Liver (tissue), 9 donors: ENCODE measurements around the gene ECHS1. TPM values are rescaled to one million over a fixed set of nuclear protein-coding genes. Genes with fewer than 3 reads are reported as not detected.

Experiments used
- DNase-seq: peaks from one replicate; pipeline ENCODE4 v3.0.0-alpha.2; 2017; ENCODE audit warnings: low spot score
- H3K27ac ChIP-seq, 2 donors: one replicate each; pipeline ENCODE4 v1.7.0; 2013; ENCODE audit warnings: inconsistent platforms in 2 of 2, low read length in 2 of 2, control low read depth in 1 of 2, low read depth in 1 of 2, mild to moderate bottlenecking in 1 of 2
- H3K27me3 ChIP-seq, 4 donors: one replicate each; pipeline versions ENCODE4 v1.6.1 to v1.7.0; 2013; ENCODE audit warnings: low read length in 3 of 4, inconsistent platforms in 1 of 4, mild to moderate bottlenecking in 1 of 4, moderate library complexity in 1 of 4; ENCODE audit not compliant: control insufficient read depth in 4 of 4, insufficient read depth in 4 of 4
- H3K36me3 ChIP-seq, 4 donors: one replicate each; pipeline versions ENCODE4 v1.6.1 to v1.7.0; 2013; ENCODE audit warnings: low read length in 3 of 4, mild to moderate bottlenecking in 3 of 4, low read depth in 1 of 4, moderate library complexity in 1 of 4; ENCODE audit not compliant: control insufficient read depth in 4 of 4, insufficient read depth in 3 of 4
- H3K4me1 ChIP-seq, 4 donors: one replicate each; pipeline versions ENCODE4 v1.6.1 to v1.7.0; 2013; ENCODE audit warnings: low read length in 3 of 4, mild to moderate bottlenecking in 3 of 4, moderate library complexity in 1 of 4; ENCODE audit not compliant: control insufficient read depth in 4 of 4, insufficient read depth in 4 of 4
- H3K4me3 ChIP-seq, 3 donors: one replicate each; pipeline versions ENCODE4 v1.6.1 to v1.7.0; 2013; ENCODE audit warnings: low read length in 3 of 3, control low read depth in 1 of 3, low read depth in 1 of 3, mild to moderate bottlenecking in 1 of 3
- H3K9ac ChIP-seq, 2 donors: one replicate each; pipeline ENCODE4 v1.7.0; 2013; ENCODE audit warnings: low read length in 2 of 2, mild to moderate bottlenecking in 2 of 2, moderate library complexity in 2 of 2, control low read depth in 1 of 2, low read depth in 1 of 2
- H3K9me3 ChIP-seq, 4 donors: one replicate each; pipeline versions ENCODE4 v1.6.1 to v1.7.0; 2013; ENCODE audit warnings: low read length in 3 of 4; ENCODE audit not compliant: control insufficient read depth in 4 of 4
- EGR1 ChIP-seq, 2 donors: IDR thresholded peaks; 2 replicates each; pipeline ENCODE4 v1.6.1; 2016 to 2018; ENCODE audit warnings: antibody characterized with exemption in 2 of 2, low read depth in 2 of 2
- FOXA1 ChIP-seq: IDR thresholded peaks from 2 replicates; pipeline ENCODE4 v1.6.1; 2016; ENCODE audit warnings: antibody characterized with exemption
- FOXA2 ChIP-seq: IDR thresholded peaks from 2 replicates; pipeline ENCODE4 v1.6.1; 2016; ENCODE audit warnings: antibody characterized with exemption
- GABPA ChIP-seq, 2 donors: IDR thresholded peaks in 1 of 2; conservative IDR thresholded peaks in 1 of 2; 2 replicates each; pipeline ENCODE4 v1.6.1; 2016; ENCODE audit warnings: antibody characterized with exemption in 2 of 2, mild to moderate bottlenecking in 1 of 2, moderate library complexity in 1 of 2
- HNF4A ChIP-seq, 2 donors: conservative IDR thresholded peaks; 2 replicates each; pipeline ENCODE4 v1.6.1; 2016; ENCODE audit warnings: antibody characterized with exemption in 2 of 2, mild to moderate bottlenecking in 2 of 2
- HNF4G ChIP-seq: IDR thresholded peaks from 2 replicates; pipeline ENCODE4 v1.6.1; 2016; ENCODE audit warnings: antibody characterized with exemption
- JUND ChIP-seq, 2 donors: IDR thresholded peaks; 2 replicates each; pipeline ENCODE4 v1.6.1; 2016; ENCODE audit warnings: antibody characterized with exemption in 2 of 2
- NR2F2 ChIP-seq: IDR thresholded peaks from 2 replicates; pipeline ENCODE4 v1.6.1; 2016; ENCODE audit warnings: antibody characterized with exemption
- RAD21 ChIP-seq, 2 donors: IDR thresholded peaks; 2 replicates each; pipeline ENCODE4 v1.6.1; 2016; ENCODE audit warnings: antibody characterized with exemption in 2 of 2, mild to moderate bottlenecking in 2 of 2
- REST ChIP-seq: IDR thresholded peaks from 2 replicates; pipeline ENCODE4 v1.6.1; 2016; ENCODE audit warnings: antibody characterized with exemption, mild to moderate bottlenecking
- RXRA ChIP-seq, 2 donors: IDR thresholded peaks; 2 replicates each; pipeline ENCODE4 v1.6.1; 2017 to 2018; ENCODE audit warnings: antibody characterized with exemption in 2 of 2, mild to moderate bottlenecking in 1 of 2
- SP1 ChIP-seq: IDR thresholded peaks from 2 replicates; pipeline ENCODE4 v1.6.1; 2018; ENCODE audit warnings: antibody characterized with exemption, mild to moderate bottlenecking
- TAF1 ChIP-seq: conservative IDR thresholded peaks from 2 replicates; pipeline ENCODE4 v1.6.1; 2016; ENCODE audit warnings: antibody characterized with exemption, mild to moderate bottlenecking
- YY1 ChIP-seq: IDR thresholded peaks from 2 replicates; pipeline ENCODE4 v1.6.1; 2016; ENCODE audit warnings: antibody characterized with exemption, mild to moderate bottlenecking
- ZBTB33 ChIP-seq: IDR thresholded peaks from 2 replicates; pipeline ENCODE4 v1.6.1; 2016; ENCODE audit warnings: antibody characterized with exemption
- WGBS: extraction: QIAGEN DNeasy Blood & Tissue Kit; methylation state at CpG from one replicate; pipeline ENCODE4 v1.1.7; 2013; 5-methylcytosine and 5-hydroxymethylcytosine counted together
- polyA plus RNA-seq, 2 donors: library from polyadenylated mRNA; stranded (reverse) in 1 of 2; unstranded in 1 of 2; fragments of 200-250 nt in 1 of 2; fragments of >200 nt in 1 of 2; fragmentation: Nextera tagmentation in 1 of 2; extraction: Ambion mirVana in 1 of 2; gene quantifications; one replicate each; pipeline versions ENCODE4 v1.2.1 to v1.2.3, GENCODE V29; 2013 to 2015
- total RNA-seq, 2 donors: library from RNA; depleted of rRNA; stranded (reverse); fragments of >200 nt; gene quantifications; one replicate each; pipeline ENCODE4 v1.2.3, GENCODE V29; 2014
- TF ChIP-seq, protein P1 (sequence below): fragments of 150-350 bp; IDR thresholded peaks from 2 replicates; pipeline ENCODE4 v1.5.1; 2017; ENCODE audit warnings: improper control_type of control experiment, low read depth, low read length; ENCODE audit not compliant: missing input control
- TF ChIP-seq, protein P2 (sequence below): IDR thresholded peaks from 2 replicates; pipeline ENCODE4 v1.6.1; 2016; ENCODE audit warnings: antibody characterized with exemption
- TF ChIP-seq, protein P3 (sequence below): IDR thresholded peaks from 2 replicates; pipeline ENCODE4 v1.6.1; 2016; ENCODE audit warnings: antibody characterized with exemption
- donor health status: healthy.
- donor health status: healthy.
- donor health status: healthy.
- donor health status: healthy.
- donor health status: healthy.

Gene ECHS1
- total and polyA plus RNA-seq, 4 donors = 41.5 to 849 (median 354) TPM

- H3K9me3 ChIP-seq = no peaks in the 10 kb centered on the region
Observed at GRCh38 chr10:133344236-133344635, 28.9 kb downstream of the ECHS1 start.

More at GRCh38 chr10:133344236-133344635, 28.9 kb downstream of the ECHS1 start:
- H3K4me1 ChIP-seq = peaks cover 1 to 27% (median 16%) of the 10 kb centered on the region in 4 donors
- H3K27ac ChIP-seq = no peak overlapping the region
- no peak for DNase-seq
- H3K9ac ChIP-seq = no peak overlapping the region
- 69% methylated on average over 5 of the region's 5 CpGs for WGBS
- H3K27me3 ChIP-seq = peaks cover 0 to 2% (median 0%) of the 10 kb centered on the region in 4 donors
- no peak overlapping the region for H3K4me3 ChIP-seq
- TF ChIP-seq SP1 (no peak), NR2F2 (no peak), FOXA1 (no peak), TAF1 (no peak), HNF4G (no peak), GABPA (IDR thresholded peaks at IDR 0.05 in 1 of 2, conservative IDR thresholded peaks at IDR 0.05 in 1 of 2) (no peak), JUND (IDR thresholded peaks at IDR 0.05) (no peak), ZBTB33 (no peak), RXRA (IDR thresholded peaks at IDR 0.05) (no peak), FOXA2 (no peak), YY1 (no peak), EGR1 (IDR thresholded peaks at IDR 0.05; ENCODE audit: low read depth in 2 of 2) (no peak), HNF4A (conservative IDR thresholded peaks at IDR 0.05) (no peak), RAD21 (IDR thresholded peaks at IDR 0.05) (no peak), REST (no peak)
- TF ChIP-seq, protein P1, sequence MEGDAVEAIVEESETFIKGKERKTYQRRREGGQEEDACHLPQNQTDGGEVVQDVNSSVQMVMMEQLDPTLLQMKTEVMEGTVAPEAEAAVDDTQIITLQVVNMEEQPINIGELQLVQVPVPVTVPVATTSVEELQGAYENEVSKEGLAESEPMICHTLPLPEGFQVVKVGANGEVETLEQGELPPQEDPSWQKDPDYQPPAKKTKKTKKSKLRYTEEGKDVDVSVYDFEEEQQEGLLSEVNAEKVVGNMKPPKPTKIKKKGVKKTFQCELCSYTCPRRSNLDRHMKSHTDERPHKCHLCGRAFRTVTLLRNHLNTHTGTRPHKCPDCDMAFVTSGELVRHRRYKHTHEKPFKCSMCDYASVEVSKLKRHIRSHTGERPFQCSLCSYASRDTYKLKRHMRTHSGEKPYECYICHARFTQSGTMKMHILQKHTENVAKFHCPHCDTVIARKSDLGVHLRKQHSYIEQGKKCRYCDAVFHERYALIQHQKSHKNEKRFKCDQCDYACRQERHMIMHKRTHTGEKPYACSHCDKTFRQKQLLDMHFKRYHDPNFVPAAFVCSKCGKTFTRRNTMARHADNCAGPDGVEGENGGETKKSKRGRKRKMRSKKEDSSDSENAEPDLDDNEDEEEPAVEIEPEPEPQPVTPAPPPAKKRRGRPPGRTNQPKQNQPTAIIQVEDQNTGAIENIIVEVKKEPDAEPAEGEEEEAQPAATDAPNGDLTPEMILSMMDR = no peak
- TF ChIP-seq, protein P2, sequence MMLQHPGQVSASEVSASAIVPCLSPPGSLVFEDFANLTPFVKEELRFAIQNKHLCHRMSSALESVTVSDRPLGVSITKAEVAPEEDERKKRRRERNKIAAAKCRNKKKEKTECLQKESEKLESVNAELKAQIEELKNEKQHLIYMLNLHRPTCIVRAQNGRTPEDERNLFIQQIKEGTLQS = no peak
- TF ChIP-seq, protein P3, sequence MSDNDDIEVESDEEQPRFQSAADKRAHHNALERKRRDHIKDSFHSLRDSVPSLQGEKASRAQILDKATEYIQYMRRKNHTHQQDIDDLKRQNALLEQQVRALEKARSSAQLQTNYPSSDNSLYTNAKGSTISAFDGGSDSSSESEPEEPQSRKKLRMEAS = no peak
- H3K36me3 ChIP-seq = no peaks in the 10 kb centered on the region
